Measurements from ENCODE around the gene PELI3. TPM values are rescaled to one million over a fixed set of nuclear protein-coding genes. Genes with fewer than 3 reads are reported as not detected.

PELI3 gene
- total RNA-seq, 1 experiment from 2014 or later, result 21.1 TPM

- no TSS peak for BruUV-seq (replicated peaks)
- TF ChIP-seq CTCF (IDR thresholded peaks at IDR 0.05; ENCODE audit: insufficient read depth in 1 of 2, low read depth in 1 of 2, low read length in 1 of 2, severe bottlenecking in 1 of 2, unreplicated experiment in 1 of 2), result no peak
- H3K4me1 Mint-ChIP-seq (ENCODE audit: low read depth, unreplicated experiment), result no peaks in the 10 kb centered on the region
- H3K9me3 ChIP-seq, result no peaks in the 10 kb centered on the region
- intact Hi-C loops (cut with micrococcal nuclease; ENCODE audit: unreplicated experiment), result no loop called here
- no peak overlapping the region for H3K4me3 ChIP-seq (ENCODE audit: low read depth, low read length)
- H3K27ac Mint-ChIP-seq (ENCODE audit: unreplicated experiment), result no peak overlapping the region
- no peaks in the 10 kb centered on the region for H3K9me3 Mint-ChIP-seq (ENCODE audit: unreplicated experiment)
- CTCF ChIA-PET, result interaction anchor here (1.1 to 1.7 kb wide), 3 partner anchors 9 to 55 kb away, joined by 3 to 7 read pairs (median 6); partner anchors contain the start of genes DPP3 and MRPL11
- H3K36me3 ChIP-seq (ENCODE audit: control insufficient read depth, insufficient read depth, low read length), result peaks cover 5% of the 10 kb centered on the region
- H3K27me3 Mint-ChIP-seq (ENCODE audit: insufficient read depth, unreplicated experiment), result no peaks in the 10 kb centered on the region
- peaks cover 15% of the 10 kb centered on the region for H3K4me1 ChIP-seq
- H3K4me3 Mint-ChIP-seq (ENCODE audit: unreplicated experiment), result no peak overlapping the region
- peaks cover 56% of the 10 kb centered on the region for H3K36me3 Mint-ChIP-seq (ENCODE audit: insufficient read depth, unreplicated experiment)
- H3K27me3 ChIP-seq (replicated peaks; ENCODE audit: control insufficient read depth, insufficient read depth, low read length), result no peaks in the 10 kb centered on the region
- DNase-seq, result no peak
- POLR2A ChIA-PET, result interaction anchor here (0.8 kb wide), 1 partner anchor 13 kb away, joined by 3 read pairs; the partner anchor contains the start of gene DPP3
Observed at GRCh38 chr11:66493130-66493529, 26.4 kb downstream of the PELI3 start.

- H3K27me3 ChIP-seq (replicated peaks; ENCODE audit: control insufficient read depth, insufficient read depth, low read length), result no peaks in the 10 kb centered on the region
- Mint-ChIP-seq H3K27ac (ENCODE audit: unreplicated experiment) (no peak overlapping the region), H3K27me3 (ENCODE audit: insufficient read depth, unreplicated experiment) (no peaks in the 10 kb centered on the region), H3K4me3 (ENCODE audit: unreplicated experiment) (no peak overlapping the region), H3K9me3 (ENCODE audit: unreplicated experiment) (no peaks in the 10 kb centered on the region), H3K36me3 (ENCODE audit: insufficient read depth, unreplicated experiment) (peaks cover 54% of the 10 kb centered on the region), H3K4me1 (ENCODE audit: low read depth, unreplicated experiment) (no peaks in the 10 kb centered on the region)
- no peak for TF ChIP-seq CTCF (IDR thresholded peaks at IDR 0.05; ENCODE audit: insufficient read depth in 1 of 2, low read depth in 1 of 2, low read length in 1 of 2, severe bottlenecking in 1 of 2, unreplicated experiment in 1 of 2)
- no peak for DNase-seq
- peaks cover 3% of the 10 kb centered on the region for H3K36me3 ChIP-seq (ENCODE audit: control insufficient read depth, insufficient read depth, low read length)
- CTCF ChIA-PET, result no interaction called here
- POLR2A ChIA-PET, result no interaction called here
- H3K4me1 ChIP-seq, result peaks cover 22% of the 10 kb centered on the region
- no TSS peak for BruUV-seq (replicated peaks)
- H3K4me3 ChIP-seq (ENCODE audit: low read depth, low read length), result no peak overlapping the region
- no peaks in the 10 kb centered on the region for H3K9me3 ChIP-seq
- intact Hi-C loops (cut with micrococcal nuclease; ENCODE audit: unreplicated experiment), result no loop called here
Observed at GRCh38 chr11:66494458-66494857, 27.8 kb downstream of the PELI3 start.

GRCh38 chr11:66494935-66495334 lies 28.2 kb downstream of the PELI3 start:
- Mint-ChIP-seq H3K36me3 (ENCODE audit: insufficient read depth, unreplicated experiment) (peaks cover 55% of the 10 kb centered on the region), H3K27ac (ENCODE audit: unreplicated experiment) (no peak overlapping the region), H3K27me3 (ENCODE audit: insufficient read depth, unreplicated experiment) (no peaks in the 10 kb centered on the region), H3K4me1 (ENCODE audit: low read depth, unreplicated experiment) (no peaks in the 10 kb centered on the region), H3K4me3 (ENCODE audit: unreplicated experiment) (no peak overlapping the region), H3K9me3 (ENCODE audit: unreplicated experiment) (no peaks in the 10 kb centered on the region)
- intact Hi-C loops (cut with micrococcal nuclease; ENCODE audit: unreplicated experiment), result loop anchor here (1.0 kb wide), 1 partner anchor 183 kb away; no protein-coding TSS in a partner anchor
- ChIA-PET POLR2A (no interaction called here), CTCF (interaction anchor here (0.6 kb wide), 1 partner anchor 209 kb away, joined by 3 read pairs; no protein-coding TSS in a partner anchor)
- peak; percentile 69 for DNase-seq
- Histone ChIP-seq H3K4me1 (peaks cover 22% of the 10 kb centered on the region), H3K27me3 (replicated peaks; ENCODE audit: control insufficient read depth, insufficient read depth, low read length) (no peaks in the 10 kb centered on the region), H3K36me3 (ENCODE audit: control insufficient read depth, insufficient read depth, low read length) (peaks cover 3% of the 10 kb centered on the region), H3K9me3 (no peaks in the 10 kb centered on the region), H3K4me3 (ENCODE audit: low read depth, low read length) (no peak overlapping the region)
- BruUV-seq (replicated peaks), result no TSS peak
- peak in 1 of 2 experiments; percentile 62 for TF ChIP-seq CTCF (IDR thresholded peaks at IDR 0.05; ENCODE audit: insufficient read depth in 1 of 2, low read depth in 1 of 2, low read length in 1 of 2, severe bottlenecking in 1 of 2, unreplicated experiment in 1 of 2)

All from Caco-2 (cell line).